LoVo (cell line): ENCODE data around the gene RUNX2.
A peak's percentile ranks its signal among the peaks of the same experiment; 100 is the strongest.

Experiments used
- DNase-seq: peaks from one replicate; pipeline ENCODE4 v3.0.0-alpha.2; 2016; ENCODE audit warnings: low spot score

RUNX2 gene

GRCh38 chr6:45487645-45488044 lies 159.5 kb downstream of the RUNX2 start:
- DNase-seq = no peak

- no peak for DNase-seq
These were observed 160.1 kb downstream of the RUNX2 start for GRCh38 chr6:45488269-45488668.

- no peak for DNase-seq
These were observed 160.8 kb downstream of the RUNX2 start for GRCh38 chr6:45488889-45489288.

GRCh38 chr6:45491048-45491735 lies 163.1 kb downstream of the RUNX2 start:
- DNase-seq = no peak

- DNase-seq = no peak
These were observed 163.7 kb downstream of the RUNX2 start for GRCh38 chr6:45491874-45492273.

- DNase-seq = no peak
These were observed 165.6 kb downstream of the RUNX2 start for GRCh38 chr6:45493761-45494160.

GRCh38 chr6:45494416-45495135 lies 166.4 kb downstream of the RUNX2 start:
- DNase-seq = no peak

GRCh38 chr6:45495429-45496084 lies 167.4 kb downstream of the RUNX2 start:
- no peak for DNase-seq

GRCh38 chr6:45496085-45496433 lies 167.9 kb downstream of the RUNX2 start:
- no peak for DNase-seq

GRCh38 chr6:45498591-45498990 lies 170.5 kb downstream of the RUNX2 start:
- DNase-seq = no peak

- DNase-seq = no peak
These were observed 173.0 kb downstream of the RUNX2 start for GRCh38 chr6:45500924-45501816.

GRCh38 chr6:45502456-45502855 lies 174.3 kb downstream of the RUNX2 start:
- no peak for DNase-seq

GRCh38 chr6:45504947-45505346 lies 176.8 kb downstream of the RUNX2 start:
- DNase-seq = no peak

GRCh38 chr6:45505470-45505869 lies 177.3 kb downstream of the RUNX2 start:
- DNase-seq = no peak

GRCh38 chr6:45507186-45507585 lies 179.1 kb downstream of the RUNX2 start:
- DNase-seq = peak; percentile 28

GRCh38 chr6:45509426-45509825 lies 181.3 kb downstream of the RUNX2 start:
- DNase-seq = no peak

- no peak for DNase-seq
These were observed 184.6 kb downstream of the RUNX2 start for GRCh38 chr6:45512717-45513116.

GRCh38 chr6:45513213-45513618 lies 185.1 kb downstream of the RUNX2 start:
- no peak for DNase-seq

GRCh38 chr6:45513843-45514242 lies 185.7 kb downstream of the RUNX2 start:
- no peak for DNase-seq

GRCh38 chr6:45514454-45515230 lies 186.5 kb downstream of the RUNX2 start:
- DNase-seq = no peak

GRCh38 chr6:45518013-45518720 lies 190.0 kb downstream of the RUNX2 start:
- no peak for DNase-seq
